HUDEP-2 (cell line): Measurements from ENCODE around the gene CERK.

Experiments used
- DNase-seq, 76 experiments: peaks; one replicate each; lab custom pipeline; 2025; ENCODE audit not compliant: unreplicated experiment in 76 of 76; lab: John Stamatoyannopoulos, UW

CERK gene

GRCh38 chr22:46681010-46681409 lies 57.0 kb downstream of the CERK start:
- peak in 8 of 76 experiments; percentile 7 to 24 (median 11) for DNase-seq

DNA sequence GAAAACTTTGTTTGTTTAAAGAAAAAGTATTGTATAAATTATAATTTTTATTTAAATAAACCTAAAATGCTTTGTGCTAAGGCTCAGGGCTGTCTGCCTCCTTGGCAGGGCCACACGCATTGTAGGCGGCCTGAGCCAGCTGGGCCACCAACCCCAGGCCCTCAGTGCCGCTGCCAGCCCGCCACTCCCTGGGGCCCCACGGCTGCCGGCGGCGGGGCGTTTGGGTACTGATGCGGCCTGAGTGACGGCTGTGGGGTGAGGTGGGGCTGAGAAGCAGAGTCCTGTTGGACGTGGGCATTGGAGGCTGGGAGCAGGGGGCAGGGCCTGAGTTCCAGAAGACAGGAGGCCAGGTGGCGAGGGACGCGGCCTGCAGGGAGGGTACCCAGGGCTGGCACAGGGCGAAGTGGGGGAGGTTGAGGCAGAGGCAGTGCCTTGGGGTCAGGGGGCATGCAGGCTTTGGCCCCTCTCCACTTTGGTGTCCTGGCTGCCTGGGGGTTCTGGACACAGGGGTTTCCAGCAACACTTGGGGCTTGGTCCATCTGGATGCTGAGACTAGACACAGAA lies 58.3 kb downstream of the CERK start:
- no peak for DNase-seq

- no peak for DNase-seq
Measured at GRCh38 chr22:46678785-46679700, 59.0 kb downstream of the CERK start.

DNA sequence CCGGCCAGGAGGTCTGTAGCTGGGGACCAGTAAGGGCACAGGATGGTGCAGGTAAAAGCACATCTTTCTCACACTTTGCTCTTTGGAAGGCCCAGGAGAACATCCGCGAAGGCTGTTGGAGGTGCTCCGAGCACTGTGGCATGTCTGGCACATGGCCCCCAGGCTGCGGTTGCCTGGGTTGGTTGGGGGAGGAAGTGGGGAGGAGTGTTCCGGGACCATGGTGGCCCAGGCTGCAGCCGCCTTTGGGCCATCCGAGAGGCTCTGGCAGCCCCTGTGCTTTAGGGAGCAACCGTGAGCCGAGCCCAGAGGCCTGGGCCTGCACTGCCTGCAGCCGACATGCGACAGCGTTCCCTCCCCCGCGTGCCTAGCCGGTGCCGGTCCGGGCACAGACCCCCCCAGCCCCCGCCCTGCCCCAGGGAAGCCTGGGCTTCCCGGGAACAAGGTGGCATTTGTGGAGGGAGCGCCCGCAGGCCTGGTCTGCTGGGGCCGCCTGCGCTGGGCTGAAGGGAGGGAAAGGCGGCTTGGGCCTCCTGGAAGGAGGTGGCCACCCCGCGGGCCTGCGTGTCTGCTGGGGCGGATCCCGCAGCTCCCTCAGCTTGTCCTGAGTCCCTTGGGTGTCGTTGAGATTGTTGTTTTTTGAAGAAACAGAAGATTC lies 59.9 kb downstream of the CERK start:
- no peak for DNase-seq

DNA sequence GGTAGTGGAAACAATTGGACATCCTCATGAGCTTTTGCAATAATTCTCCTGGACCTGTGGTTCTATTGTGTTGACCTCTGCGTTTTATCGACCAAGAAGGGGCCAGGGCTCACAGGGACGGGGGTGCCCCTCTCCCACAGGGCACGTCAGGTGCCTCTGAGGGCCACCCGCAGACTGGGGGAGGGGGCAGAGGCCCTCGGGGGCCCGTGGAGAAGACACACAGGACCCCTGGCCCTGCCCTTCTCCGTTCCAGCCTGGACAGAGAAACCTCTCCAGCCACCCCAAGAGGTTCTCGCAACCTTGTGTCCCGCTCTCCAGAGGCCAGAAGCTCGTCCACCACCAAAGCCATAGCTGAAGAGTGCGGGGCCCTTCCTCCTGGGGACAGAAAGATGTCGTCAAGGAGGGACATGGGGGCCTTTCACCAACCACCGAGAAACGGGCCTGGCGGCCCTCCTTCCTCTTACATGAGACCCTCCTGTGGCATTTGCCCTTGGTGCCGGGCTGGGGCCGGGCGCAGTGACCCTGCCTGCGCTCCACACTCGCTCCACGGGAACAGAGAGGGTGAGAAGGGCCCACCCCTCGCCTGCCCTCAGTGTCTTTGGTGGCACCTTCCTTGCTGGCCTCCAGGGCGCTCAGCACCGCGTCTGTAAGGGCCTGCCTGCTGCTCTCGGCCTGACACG lies 60.6 kb downstream of the CERK start:
- no peak for DNase-seq

GRCh38 chr22:46676881-46677280 lies 61.2 kb downstream of the CERK start:
- DNase-seq, result no peak

GRCh38 chr22:46676479-46676878 lies 61.6 kb downstream of the CERK start:
- no peak for DNase-seq

DNA sequence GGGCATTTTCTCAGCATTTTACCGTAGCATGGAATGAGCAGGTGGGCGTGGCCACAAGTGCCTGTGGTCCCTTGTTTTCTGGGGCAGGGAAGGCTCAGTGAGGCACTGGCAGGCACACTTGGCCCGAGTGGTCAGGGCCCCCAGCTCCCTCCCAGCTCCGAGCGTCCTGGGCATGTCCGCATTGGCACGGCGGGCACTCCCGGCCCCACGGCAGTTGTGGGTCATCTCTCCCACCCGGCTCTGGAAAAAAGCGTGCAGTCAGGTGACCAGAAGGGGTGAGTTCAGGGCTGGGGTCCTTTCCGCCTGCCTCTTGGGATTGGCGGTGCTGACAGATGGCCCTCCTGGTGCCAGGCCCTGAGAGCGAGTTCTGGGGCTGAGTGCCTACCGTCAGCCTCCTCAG lies 62.1 kb downstream of the CERK start:
- no peak for DNase-seq

- DNase-seq, result no peak
Measured at GRCh38 chr22:46675479-46675878, 62.6 kb downstream of the CERK start.

DNA sequence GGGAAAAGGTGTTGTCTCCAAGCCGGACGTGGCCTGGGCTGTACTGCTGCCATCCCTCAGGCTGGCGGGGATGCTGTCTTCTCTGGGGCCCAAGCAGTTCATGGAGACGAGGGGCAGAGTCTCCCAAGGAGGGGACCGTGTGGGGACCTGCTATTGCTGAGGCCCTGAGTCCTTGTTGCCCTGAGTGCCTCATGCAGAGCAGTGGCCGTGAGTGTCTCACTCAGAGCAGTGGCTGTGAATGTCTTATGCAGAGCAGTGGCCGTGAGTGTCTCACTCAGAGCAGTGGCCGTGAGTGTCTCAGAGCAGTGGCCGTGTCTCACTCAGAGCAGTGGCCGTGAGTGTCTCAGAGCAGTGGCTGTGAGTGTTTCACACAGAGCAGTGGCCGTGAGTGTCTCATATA lies 63.1 kb downstream of the CERK start:
- no peak for DNase-seq

DNA sequence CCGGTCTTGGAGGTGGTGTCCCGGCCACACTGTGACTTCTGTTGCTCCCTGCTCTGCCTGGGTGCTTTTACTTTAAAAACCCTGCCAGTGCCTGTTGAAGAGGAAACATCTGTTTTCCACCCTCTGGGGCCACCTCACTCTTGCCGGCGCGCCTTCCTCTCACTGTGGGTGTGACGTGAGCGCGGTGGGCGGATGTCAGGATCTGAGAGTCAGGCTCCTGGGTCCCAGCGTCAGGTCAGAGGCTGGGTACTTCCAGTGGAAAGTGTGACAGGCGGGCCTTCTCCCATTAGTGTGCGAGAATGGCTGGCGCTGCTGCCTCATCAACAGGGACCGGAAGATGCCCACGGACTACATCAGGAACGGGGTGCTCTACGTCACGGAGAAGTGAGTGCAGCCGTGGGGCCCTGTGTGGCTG lies 63.7 kb downstream of the CERK start:
- DNase-seq, result no peak

GRCh38 chr22:46673662-46674236 lies 64.3 kb downstream of the CERK start:
- DNase-seq, result peak in 2 of 76 experiments; percentile 7 to 14

DNA sequence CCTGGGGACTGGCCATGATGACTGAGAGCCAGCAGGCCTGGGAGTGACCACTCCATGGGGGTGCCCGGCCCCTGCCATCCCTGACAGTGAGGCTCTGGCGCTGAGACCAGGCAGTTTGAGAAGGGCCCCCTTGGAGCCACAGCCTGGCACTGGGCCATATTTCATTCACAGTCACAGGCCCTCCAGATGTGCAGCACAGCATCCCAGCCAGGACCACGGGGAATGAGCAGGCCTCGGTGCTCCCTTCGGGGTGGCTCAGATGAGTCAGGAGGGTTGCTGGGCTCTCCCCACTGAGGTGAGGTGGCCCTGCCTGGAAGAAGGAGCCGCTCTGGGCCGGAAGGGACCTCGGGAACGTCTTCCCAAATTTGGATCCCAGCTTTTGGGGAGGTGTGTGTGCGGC lies 64.8 kb downstream of the CERK start:
- peak in 7 of 76 experiments; percentile 8 to 29 (median 14) for DNase-seq

DNA sequence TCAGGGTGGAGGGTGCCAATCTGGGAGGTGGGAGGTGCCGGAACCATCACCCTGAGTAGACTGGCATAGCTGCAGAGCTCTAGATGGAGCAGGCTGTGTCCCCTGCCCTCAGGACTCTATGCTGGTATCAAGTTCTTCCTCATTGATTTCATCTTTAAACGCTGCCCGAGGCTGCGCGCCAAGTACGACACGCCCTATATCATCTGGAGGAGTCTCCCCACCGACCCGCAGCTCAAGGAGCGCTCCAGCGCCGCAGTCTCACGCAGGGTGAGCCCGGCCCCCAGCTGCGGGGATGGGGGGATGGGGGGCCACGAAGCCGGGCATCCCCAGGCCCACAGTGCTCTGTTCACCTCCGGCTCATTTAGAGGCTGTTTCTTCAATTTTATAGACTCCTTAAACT lies 65.3 kb downstream of the CERK start:
- peak in 73 of 76 experiments; percentile 25 to 89 (median 74) for DNase-seq

DNA sequence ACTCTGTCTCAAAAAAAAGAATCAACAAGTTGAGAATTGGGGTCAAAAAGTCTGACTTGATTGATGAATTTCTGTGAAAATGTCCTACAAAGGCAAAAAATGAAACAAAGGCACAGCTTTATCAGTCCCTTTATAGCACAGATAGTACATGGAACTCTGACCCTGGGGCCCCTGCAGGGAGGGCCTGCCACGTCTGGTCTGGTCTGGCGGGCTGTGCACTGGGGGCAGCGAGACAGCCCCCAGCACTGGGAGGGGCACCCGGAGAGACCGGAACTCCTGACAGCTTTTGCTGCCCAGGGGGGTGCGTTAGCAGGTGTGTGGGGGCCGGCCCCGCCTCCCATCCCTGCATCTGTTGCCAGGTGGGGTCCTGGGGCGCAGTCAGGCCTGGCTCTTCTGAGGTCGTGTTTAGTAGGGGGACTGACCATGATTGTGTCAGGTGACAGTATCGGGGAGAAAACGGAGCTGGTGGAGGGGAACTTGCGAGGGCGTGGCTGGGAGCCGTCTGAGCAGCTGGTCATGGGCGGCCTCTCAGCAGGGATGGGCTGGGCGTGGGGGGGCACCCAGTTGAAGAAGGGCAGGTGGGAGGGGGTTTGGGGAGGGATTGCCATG lies 66.1 kb downstream of the CERK start:
- peak in 5 of 76 experiments; percentile 6 to 36 (median 30) for DNase-seq

DNA sequence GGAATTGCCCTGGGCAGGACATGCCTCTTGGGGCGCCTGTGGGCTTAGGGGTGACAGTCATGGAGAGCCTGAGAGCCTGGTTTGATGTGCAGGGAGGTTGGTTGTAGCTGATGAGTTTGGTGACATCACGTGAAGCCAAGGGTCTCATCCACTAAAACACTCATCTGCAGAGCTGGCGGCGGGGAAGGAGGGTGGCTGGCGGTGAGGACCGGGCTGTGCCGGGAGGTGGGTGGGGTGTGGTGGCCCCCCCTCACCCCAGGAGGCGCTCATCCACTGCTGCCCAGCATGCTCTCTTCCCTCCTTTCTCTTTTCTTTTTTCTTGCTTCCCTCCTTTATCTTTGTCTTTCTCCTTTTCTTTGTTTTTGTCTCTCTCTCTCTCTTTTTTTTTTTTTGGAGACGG lies 68.9 kb downstream of the CERK start:
- DNase-seq, result no peak

- DNase-seq, result no peak
Measured at GRCh38 chr22:46668116-46668515, 69.9 kb downstream of the CERK start.

GRCh38 chr22:46667245-46667623 lies 70.8 kb downstream of the CERK start:
- DNase-seq, result no peak

DNA sequence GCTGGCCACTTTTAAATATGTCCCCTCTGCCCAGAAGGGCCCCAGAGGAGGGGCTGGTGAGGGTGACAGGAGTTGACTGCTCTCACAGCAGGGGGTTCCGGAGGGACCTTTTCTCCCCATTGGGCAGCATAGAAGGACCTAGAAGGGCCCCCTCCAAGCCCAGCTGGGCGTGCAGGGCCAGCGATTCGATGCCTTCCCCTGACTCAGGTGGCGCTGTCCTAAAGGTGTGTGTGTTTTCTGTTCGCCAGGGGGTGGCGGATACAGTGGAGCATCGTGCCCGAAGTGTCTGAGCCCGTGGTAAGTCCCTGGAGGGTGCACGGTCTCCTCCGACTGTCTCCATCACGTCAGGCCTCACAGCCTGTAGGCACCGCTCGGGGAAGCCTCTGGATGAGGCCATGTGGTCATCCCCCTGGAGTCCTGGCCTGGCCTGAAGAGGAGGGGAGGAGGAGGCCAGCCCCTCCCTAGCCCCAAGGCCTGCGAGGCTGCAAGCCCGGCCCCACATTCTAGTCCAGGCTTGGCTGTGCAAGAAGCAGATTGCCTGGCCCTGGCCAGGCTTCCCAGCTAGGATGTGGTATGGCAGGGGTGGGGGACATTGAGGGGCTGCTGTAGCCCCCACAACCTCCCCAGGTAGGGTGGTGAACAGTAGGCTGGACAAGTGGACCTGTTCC lies 71.3 kb downstream of the CERK start:
- no peak for DNase-seq

- DNase-seq, result no peak
Measured at GRCh38 chr22:46665751-46666280, 72.2 kb downstream of the CERK start.
